ENCODE results near the gene GATB. TPM values are rescaled to one million over a fixed set of nuclear protein-coding genes. Genes with fewer than 3 reads are reported as not detected.

GATB gene
- total and polyA plus RNA-seq, 2 donors (not counting 1 experiment from before 2014, with no cell fraction given) = 11.6 to 19.2 TPM

DNA sequence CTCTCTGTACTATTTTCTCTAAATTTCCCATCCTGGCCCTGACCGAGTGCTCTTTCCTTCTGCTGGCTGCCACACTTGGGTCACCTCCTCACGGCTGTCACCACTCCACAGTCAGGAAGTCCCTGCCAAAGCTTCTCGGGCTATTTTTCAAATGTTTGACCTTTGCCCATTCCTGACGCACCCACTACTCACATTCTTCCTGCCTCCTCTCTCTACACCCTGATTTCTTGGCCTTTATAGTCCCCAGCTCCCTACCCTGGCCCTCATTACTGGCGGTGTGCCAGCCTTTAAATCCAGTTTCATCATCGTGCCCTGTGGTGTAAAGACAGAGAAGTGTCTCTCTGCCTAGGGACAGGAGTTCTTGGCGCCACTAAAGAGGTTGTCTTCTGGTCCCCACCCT, 46.4 kb upstream of the GATB start:
- Histone ChIP-seq H3K4me3 (ENCODE audit: control extremely low read depth in 1 of 5, extremely low read depth in 1 of 5, insufficient read depth in 1 of 5, low read depth in 2 of 5, low read length in 4 of 5) (no peak overlapping the region), H3K36me3 (replicated peaks in 1 of 2; ENCODE audit: control extremely low read depth in 1 of 2, control insufficient read depth in 1 of 2, extremely low read depth in 1 of 2, insufficient read depth in 2 of 2, low read length in 1 of 2) (no peaks in the 10 kb centered on the region), H2AFZ (ENCODE audit: insufficient read depth, low read depth, low read length, poor library complexity, severe bottlenecking) (peak overlapping the region; percentile 5), H4K20me1 (ENCODE audit: control insufficient read depth, insufficient read depth, low read length, poor library complexity, severe bottlenecking) (no peaks in the 10 kb centered on the region), H3K27me3 (replicated peaks in 1 of 4; ENCODE audit: control extremely low read depth in 1 of 4, control insufficient read depth in 3 of 4, insufficient read depth in 4 of 4, low read length in 3 of 4) (no peaks in the 10 kb centered on the region), H3K79me2 (ENCODE audit: control insufficient read depth, insufficient read depth, low read length) (no peaks in the 10 kb centered on the region), H3K4me2 (replicated peaks; ENCODE audit: low read depth, low read length, poor library complexity, severe bottlenecking) (no peak overlapping the region), H3K9ac (ENCODE audit: low read length) (no peak overlapping the region), H3K9me3 (ENCODE audit: control extremely low read depth in 1 of 3, control insufficient read depth in 2 of 3, insufficient read depth in 1 of 3, low read length in 2 of 3) (no peaks in the 10 kb centered on the region), H3K4me1 (ENCODE audit: control insufficient read depth in 2 of 2, insufficient read depth in 2 of 2, low read length in 2 of 2) (no peaks in the 10 kb centered on the region), H3K27ac (ENCODE audit: low read length in 2 of 2) (no peak overlapping the region)
- 81% methylated on average over 4 of the region's 7 CpGs for WGBS (ENCODE audit: insufficient coverage)
- H3K27me3 Mint-ChIP-seq = peaks cover 6% of the 10 kb centered on the region
- POLR2A ChIA-PET = no interaction called here
- ATAC-seq (ENCODE audit: low read depth) = no peak
- no peak for DNase-seq
- no peak overlapping the region for H3K27ac Mint-ChIP-seq
- H3K9me3 Mint-ChIP-seq (ENCODE audit: insufficient read depth) = no peaks in the 10 kb centered on the region
- TF ChIP-seq EZH2 (IDR thresholded peaks at IDR 0.05; ENCODE audit: borderline replicate concordance, insufficient read depth, low read depth, low read length, poor library complexity, severe bottlenecking) = no peak
- TF ChIP-seq, protein P1, sequence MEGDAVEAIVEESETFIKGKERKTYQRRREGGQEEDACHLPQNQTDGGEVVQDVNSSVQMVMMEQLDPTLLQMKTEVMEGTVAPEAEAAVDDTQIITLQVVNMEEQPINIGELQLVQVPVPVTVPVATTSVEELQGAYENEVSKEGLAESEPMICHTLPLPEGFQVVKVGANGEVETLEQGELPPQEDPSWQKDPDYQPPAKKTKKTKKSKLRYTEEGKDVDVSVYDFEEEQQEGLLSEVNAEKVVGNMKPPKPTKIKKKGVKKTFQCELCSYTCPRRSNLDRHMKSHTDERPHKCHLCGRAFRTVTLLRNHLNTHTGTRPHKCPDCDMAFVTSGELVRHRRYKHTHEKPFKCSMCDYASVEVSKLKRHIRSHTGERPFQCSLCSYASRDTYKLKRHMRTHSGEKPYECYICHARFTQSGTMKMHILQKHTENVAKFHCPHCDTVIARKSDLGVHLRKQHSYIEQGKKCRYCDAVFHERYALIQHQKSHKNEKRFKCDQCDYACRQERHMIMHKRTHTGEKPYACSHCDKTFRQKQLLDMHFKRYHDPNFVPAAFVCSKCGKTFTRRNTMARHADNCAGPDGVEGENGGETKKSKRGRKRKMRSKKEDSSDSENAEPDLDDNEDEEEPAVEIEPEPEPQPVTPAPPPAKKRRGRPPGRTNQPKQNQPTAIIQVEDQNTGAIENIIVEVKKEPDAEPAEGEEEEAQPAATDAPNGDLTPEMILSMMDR (IDR thresholded peaks at IDR 0.05) = no peak
- CTCF ChIA-PET = no interaction called here
- H3K4me1 Mint-ChIP-seq = no peaks in the 10 kb centered on the region
- intact Hi-C loops (cut with micrococcal nuclease) = no loop called here
- no peak overlapping the region for H3K4me3 Mint-ChIP-seq

GRCh38 chr4:151806511-151806927, 45.7 kb upstream of the GATB start:
- intact Hi-C loops (cut with micrococcal nuclease) = no loop called here

More at GRCh38 chr4:151806511-151806927, 45.7 kb upstream of the GATB start:
- POLR2A ChIA-PET = no interaction called here
- no peak for ATAC-seq (ENCODE audit: low read depth)
- no peaks in the 10 kb centered on the region for H3K4me1 Mint-ChIP-seq
- H3K9ac ChIP-seq (ENCODE audit: low read length) = no peak overlapping the region
- no peak overlapping the region for H2AFZ ChIP-seq (ENCODE audit: insufficient read depth, low read depth, low read length, poor library complexity, severe bottlenecking)
- no peak overlapping the region for H3K27ac ChIP-seq (ENCODE audit: low read length in 2 of 2)
- H3K27ac Mint-ChIP-seq = no peak overlapping the region
- WGBS (ENCODE audit: insufficient coverage) = 90% methylated on average over 5 of the region's 6 CpGs
- no peaks in the 10 kb centered on the region for H3K36me3 ChIP-seq (replicated peaks in 1 of 2; ENCODE audit: control extremely low read depth in 1 of 2, control insufficient read depth in 1 of 2, extremely low read depth in 1 of 2, insufficient read depth in 2 of 2, low read length in 1 of 2)
- no peak overlapping the region for H3K4me3 ChIP-seq (ENCODE audit: control extremely low read depth in 1 of 5, extremely low read depth in 1 of 5, insufficient read depth in 1 of 5, low read depth in 2 of 5, low read length in 4 of 5)
- CTCF ChIA-PET = no interaction called here
- no peaks in the 10 kb centered on the region for H3K9me3 ChIP-seq (ENCODE audit: control extremely low read depth in 1 of 3, control insufficient read depth in 2 of 3, insufficient read depth in 1 of 3, low read length in 2 of 3)
- no peaks in the 10 kb centered on the region for H3K79me2 ChIP-seq (ENCODE audit: control insufficient read depth, insufficient read depth, low read length)
- H3K9me3 Mint-ChIP-seq (ENCODE audit: insufficient read depth) = no peaks in the 10 kb centered on the region
- H3K4me3 Mint-ChIP-seq = no peak overlapping the region
- H4K20me1 ChIP-seq (ENCODE audit: control insufficient read depth, insufficient read depth, low read length, poor library complexity, severe bottlenecking) = no peaks in the 10 kb centered on the region
- H3K27me3 ChIP-seq (replicated peaks in 1 of 4; ENCODE audit: control extremely low read depth in 1 of 4, control insufficient read depth in 3 of 4, insufficient read depth in 4 of 4, low read length in 3 of 4) = no peaks in the 10 kb centered on the region
- peaks cover 6% of the 10 kb centered on the region for H3K27me3 Mint-ChIP-seq
- TF ChIP-seq EZH2 (IDR thresholded peaks at IDR 0.05; ENCODE audit: borderline replicate concordance, insufficient read depth, low read depth, low read length, poor library complexity, severe bottlenecking) = no peak
- TF ChIP-seq, protein P1 (IDR thresholded peaks at IDR 0.05) = no peak
- H3K4me1 ChIP-seq (ENCODE audit: control insufficient read depth in 2 of 2, insufficient read depth in 2 of 2, low read length in 2 of 2) = no peaks in the 10 kb centered on the region
- no peak overlapping the region for H3K4me2 ChIP-seq (replicated peaks; ENCODE audit: low read depth, low read length, poor library complexity, severe bottlenecking)
- no peak for DNase-seq
